Articular chondrocyte of knee joint (primary cell): ENCODE results near the gene EMP3. TPM values are rescaled to one million over a fixed set of nuclear protein-coding genes. Genes with fewer than 3 reads are reported as not detected.

Experiments used
- total RNA-seq: library from RNA; depleted of rRNA; stranded (reverse); fragments of >200 nt; gene quantifications from 2 replicates; pipeline ENCODE4 v1.2.3, GENCODE V29; 2012

The EMP3 gene
- 186 and 193 TPM in 2 replicates for total RNA-seq

GRCh38 chr19:48325265-48325910, at the start of gene EMP3:
Gene EMP3 (plus strand): TSS chr19:48325552. CDS start chr19:48326845, 1,293 bp downstream.

DNA sequence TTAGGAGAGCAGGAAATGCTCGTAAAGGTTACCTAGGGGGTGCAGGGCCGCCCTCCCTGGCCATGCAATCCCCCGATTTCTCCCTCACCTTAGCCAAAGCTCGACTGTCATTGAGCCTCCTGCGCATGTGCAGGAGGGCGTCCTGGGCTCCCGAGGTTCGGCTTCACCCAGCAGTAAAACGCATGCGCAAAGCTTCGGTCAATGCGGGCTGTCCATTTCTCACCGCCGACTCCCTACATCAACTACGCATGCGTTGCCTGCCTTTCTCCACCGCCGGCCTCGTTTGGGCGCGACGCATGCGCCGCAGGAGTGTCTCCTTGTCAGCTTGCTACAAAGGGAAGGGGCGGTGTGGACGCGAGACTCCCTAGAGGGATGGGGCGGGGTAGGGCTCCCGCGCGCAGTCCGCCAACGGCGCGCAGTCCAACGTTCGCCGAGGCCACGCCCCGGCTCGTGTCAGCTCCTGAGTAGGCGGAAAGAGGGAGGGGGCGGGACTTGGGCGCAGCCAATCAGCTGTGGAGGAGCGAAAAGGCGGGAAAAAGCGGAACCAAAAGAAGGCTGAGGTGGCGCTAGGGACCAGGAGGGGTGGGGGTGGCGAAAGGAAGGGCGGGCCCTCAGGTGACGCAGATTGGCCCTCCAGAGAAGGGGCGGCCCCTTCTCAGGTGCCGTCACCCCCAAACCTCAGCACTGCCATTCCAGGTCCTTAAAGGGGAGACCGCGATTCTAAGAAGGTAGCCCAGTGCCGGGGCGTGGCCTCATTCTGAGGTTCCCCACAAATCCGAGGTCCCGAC, 38.7 kb downstream of the EMP3 start, which contains the start of the genes SYNGR4 and TMEM143:
Gene SYNGR4 (plus strand): TSS at position 558 of the 788 bp plus-strand sequence. CDS start 1,476 bp downstream, outside the sequence.
Gene TMEM143 (minus strand): TSS at position 131 of the 788 bp plus-strand sequence. CDS start 20 bp downstream, at position 111.

Other genes starting within 250 kb of the EMP3 start
- 5.6 and 15.2 TPM in 2 replicates for gene PLA2G4C, start 214.7 kb upstream of the EMP3 start, total RNA-seq
- 10.1 and 10.8 TPM in 2 replicates for gene LIG1, start 155.2 kb upstream of the EMP3 start, total RNA-seq
- 1.4 and 1.7 TPM in 2 replicates for gene ZSWIM9, start 154.9 kb upstream of the EMP3 start, total RNA-seq
- 18.8 and 22.6 TPM in 2 replicates for gene CARD8, start 69.6 kb upstream of the EMP3 start, total RNA-seq
- gene ZNF114, start 55.5 kb upstream of the EMP3 start, total RNA-seq = 0.43 TPM in 1 of 2 replicates, not detected in the other
- gene TMEM143, start 38.4 kb downstream of the EMP3 start, total RNA-seq = 3.8 and 4.8 TPM in 2 replicates
- gene SYNGR4, start 38.8 kb downstream of the EMP3 start, total RNA-seq = not detected in 2 replicates
- 131 and 160 TPM in 2 replicates for gene KDELR1, start 66.0 kb downstream of the EMP3 start, total RNA-seq
- 0.22 and 0.26 TPM in 2 replicates for gene GRIN2D, start 68.1 kb downstream of the EMP3 start, total RNA-seq
- gene GRWD1, start 120.4 kb downstream of the EMP3 start, total RNA-seq = 21.0 and 23.2 TPM in 2 replicates
- 0.65 TPM in 2 replicates for gene KCNJ14, start 130.0 kb downstream of the EMP3 start, total RNA-seq
- gene CYTH2, start 143.8 kb downstream of the EMP3 start, total RNA-seq = 29.4 and 35.8 TPM in 2 replicates
- under 0.01 and 0.11 TPM in 2 replicates for gene LMTK3, start 186.3 kb downstream of the EMP3 start, total RNA-seq
- not detected in 2 replicates for gene SULT2B1, start 226.6 kb downstream of the EMP3 start, total RNA-seq